ENCODE measurements around the gene KIAA0930.

DNA sequence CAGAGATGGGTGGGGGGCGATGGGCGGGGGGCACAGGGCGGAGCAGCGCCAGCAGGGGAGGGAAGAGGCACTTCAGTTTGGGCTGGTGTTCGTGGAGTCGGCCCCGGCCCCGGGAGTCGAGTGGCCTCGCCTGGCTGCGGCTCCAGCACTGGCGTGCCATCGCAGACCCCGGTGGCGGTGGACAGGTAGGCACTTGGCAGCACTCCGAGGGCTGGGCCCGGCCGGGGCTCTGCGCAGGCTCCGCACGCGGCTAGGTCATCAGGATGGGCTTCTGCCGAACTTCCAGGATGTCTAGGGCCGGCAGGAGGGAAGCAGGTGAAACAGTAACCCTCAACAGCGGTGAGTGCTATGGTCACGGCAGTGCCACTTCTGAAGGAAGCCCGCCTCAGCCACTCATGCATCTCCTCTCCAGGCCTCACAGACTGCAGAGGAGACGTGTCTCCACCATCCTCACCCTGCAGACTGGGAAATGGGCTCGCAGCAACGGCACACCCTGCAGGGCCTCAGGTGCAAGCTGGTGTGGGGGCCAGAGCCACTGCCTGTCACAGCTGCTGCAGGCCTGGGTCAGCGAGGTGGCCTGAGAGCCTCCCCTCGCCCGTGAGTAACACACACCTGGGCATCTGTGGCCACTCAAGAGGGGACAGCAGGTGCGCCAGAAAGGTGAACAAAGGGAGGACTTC, 43.6 kb downstream of the KIAA0930 start:
- TF ChIP-seq TAF1 (IDR thresholded peaks at IDR 0.05; ENCODE audit: borderline replicate concordance, low read depth, low read length) (no peak), CHD2 (IDR thresholded peaks at IDR 0.05; ENCODE audit: low read length, partially characterized antibody) (no peak), CTCF (IDR thresholded peaks at IDR 0.05) (no peak), RFX5 (IDR thresholded peaks at IDR 0.05; ENCODE audit: low read length) (no peak), TEAD4 (IDR thresholded peaks at IDR 0.05; ENCODE audit: borderline replicate concordance, insufficient read depth) (no peak)
